Non-pigmented ciliary epithelial cell (primary cell): ENCODE data around the gene EAPP.
"Not testable (repeated sequence)": the region's sequence is repeated elsewhere in the genome, so short reads cannot be mapped to it uniquely, and the experiment has no call there.

Experiments used
- DNase-seq: peaks from one replicate; pipeline ENCODE4 v3.0.0-alpha.2; 2010; ENCODE audit warnings: low read depth

Gene EAPP

DNA sequence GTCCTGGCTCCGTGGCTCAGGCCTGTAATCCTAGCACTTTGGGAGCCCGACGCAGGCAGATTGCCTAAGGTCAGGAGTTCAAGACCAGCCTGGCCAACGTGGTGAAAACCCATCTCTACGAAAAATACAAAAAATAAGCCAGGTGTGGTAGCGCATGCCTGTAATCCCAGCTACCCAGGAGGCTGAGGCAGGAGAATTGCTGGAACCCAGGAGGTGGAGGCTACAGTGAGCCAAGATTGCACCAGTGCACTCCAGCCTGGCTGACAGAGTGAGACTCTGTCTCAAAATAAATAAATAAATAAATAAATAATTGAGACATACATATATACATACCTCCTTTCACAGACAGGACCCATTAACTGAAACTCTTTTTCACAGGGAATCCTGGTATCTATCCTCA lies 1.4 kb downstream of the EAPP start:
- not testable (repeated sequence) for DNase-seq

DNA sequence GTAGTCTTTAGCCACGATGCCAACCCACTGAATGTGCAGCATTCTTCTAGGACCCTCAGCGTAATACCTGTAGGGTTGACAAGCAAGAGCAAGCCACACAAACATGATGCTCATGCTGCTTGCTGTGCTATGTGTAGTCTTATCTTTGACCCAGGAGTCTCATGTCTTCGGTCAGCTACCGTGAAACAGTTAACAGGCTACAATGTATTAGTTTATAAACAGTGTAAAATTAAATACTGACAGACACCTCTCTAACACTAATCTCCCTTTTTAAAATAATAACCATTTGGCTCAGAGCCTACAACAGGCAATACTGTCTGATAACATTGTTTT lies 1.9 kb downstream of the EAPP start:
- DNase-seq: no peak

GRCh38 chr14:34536951-34537676 lies 2.4 kb downstream of the EAPP start:
- DNase-seq: peak; percentile 84

GRCh38 chr14:34527591-34527990 lies 11.9 kb downstream of the EAPP start:
- DNase-seq: no peak

DNA sequence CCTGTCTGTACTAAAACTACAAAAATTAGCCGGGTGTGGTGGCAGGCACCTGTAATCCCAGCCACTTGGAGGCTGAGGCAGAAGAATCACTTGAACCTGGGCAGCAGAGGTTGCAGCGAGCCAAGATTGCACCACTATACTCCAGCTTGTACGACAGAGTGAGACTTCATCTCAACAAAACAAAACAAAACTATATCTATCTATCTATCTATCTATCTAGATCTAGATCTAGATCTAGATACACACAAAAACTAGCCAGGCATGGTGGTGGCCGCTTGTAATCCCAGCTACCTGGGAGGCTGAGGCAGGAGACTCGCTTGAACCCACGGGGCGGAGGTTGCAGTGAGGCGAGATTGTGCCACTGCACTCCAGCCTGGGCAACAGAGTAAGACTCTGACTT lies 15.3 kb downstream of the EAPP start:
- not testable (repeated sequence) for DNase-seq

- DNase-seq: no peak
Observed at GRCh38 chr14:34522496-34522895, 17.0 kb downstream of the EAPP start.

- DNase-seq: not testable (repeated sequence)
Observed at GRCh38 chr14:34521071-34521470, 18.4 kb downstream of the EAPP start.

DNA sequence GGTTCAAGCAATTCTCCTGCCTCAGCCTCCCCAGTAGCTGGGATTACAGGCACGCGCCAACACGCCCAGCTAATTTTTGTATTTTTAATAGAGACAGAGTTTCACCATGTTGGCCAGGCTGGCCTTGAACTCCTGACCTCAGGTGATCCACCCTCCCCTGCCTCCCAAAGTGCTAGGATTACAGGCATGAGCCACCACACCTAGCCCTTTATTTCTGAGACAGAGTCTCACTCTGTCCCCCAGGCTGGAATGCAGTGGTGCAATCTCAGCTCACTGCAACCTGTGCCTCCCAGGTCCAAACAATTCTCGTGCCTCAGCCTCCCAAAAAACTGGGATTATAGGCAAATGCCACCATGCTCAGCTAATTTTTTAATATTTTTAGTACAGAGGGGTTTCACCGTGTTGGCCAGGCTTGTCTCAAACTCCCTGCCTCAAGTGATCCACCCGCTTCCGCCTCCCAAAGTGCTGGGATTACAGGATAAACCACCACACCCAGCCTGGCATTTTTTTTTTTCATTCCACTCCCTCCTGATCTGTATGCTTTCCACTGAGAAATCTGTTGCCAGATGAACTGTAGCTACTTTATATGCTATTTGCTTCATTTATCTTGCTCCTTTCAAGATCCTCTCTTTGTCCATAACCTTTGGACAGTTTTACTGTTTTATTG lies 19.1 kb downstream of the EAPP start:
- not testable (repeated sequence) for DNase-seq

GRCh38 chr14:34507884-34508283 lies 31.6 kb downstream of the EAPP start:
- DNase-seq: no peak

- no peak for DNase-seq
Observed at GRCh38 chr14:34507459-34507858, 32.0 kb downstream of the EAPP start.

GRCh38 chr14:34505124-34505491 lies 34.4 kb downstream of the EAPP start:
- DNase-seq: not testable (repeated sequence)

DNA sequence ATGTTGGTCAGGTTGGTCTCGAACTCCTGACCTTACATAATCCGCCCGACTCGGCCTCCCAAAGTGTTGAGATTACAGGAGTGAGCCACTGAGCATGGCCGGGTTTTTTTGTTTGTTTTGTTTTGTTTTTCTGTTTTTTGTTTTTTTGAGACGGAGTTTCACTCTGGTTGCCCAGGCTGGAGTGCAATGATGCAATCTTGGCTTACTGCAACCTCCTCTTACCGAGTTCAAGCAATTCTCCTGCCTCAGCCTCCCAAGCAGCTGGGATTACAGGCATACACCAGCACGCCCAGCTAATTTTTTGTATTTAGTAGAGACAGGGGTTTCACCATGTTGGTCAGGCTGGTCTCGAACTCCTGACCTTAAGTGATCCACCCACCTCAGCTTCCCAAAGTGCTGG lies 35.5 kb downstream of the EAPP start:
- not testable (repeated sequence) for DNase-seq

GRCh38 chr14:34502545-34503225 lies 36.8 kb downstream of the EAPP start:
- DNase-seq: no peak

GRCh38 chr14:34502001-34502400 lies 37.5 kb downstream of the EAPP start:
- no peak for DNase-seq

GRCh38 chr14:34501004-34501580 lies 38.4 kb downstream of the EAPP start:
- no peak for DNase-seq

DNA sequence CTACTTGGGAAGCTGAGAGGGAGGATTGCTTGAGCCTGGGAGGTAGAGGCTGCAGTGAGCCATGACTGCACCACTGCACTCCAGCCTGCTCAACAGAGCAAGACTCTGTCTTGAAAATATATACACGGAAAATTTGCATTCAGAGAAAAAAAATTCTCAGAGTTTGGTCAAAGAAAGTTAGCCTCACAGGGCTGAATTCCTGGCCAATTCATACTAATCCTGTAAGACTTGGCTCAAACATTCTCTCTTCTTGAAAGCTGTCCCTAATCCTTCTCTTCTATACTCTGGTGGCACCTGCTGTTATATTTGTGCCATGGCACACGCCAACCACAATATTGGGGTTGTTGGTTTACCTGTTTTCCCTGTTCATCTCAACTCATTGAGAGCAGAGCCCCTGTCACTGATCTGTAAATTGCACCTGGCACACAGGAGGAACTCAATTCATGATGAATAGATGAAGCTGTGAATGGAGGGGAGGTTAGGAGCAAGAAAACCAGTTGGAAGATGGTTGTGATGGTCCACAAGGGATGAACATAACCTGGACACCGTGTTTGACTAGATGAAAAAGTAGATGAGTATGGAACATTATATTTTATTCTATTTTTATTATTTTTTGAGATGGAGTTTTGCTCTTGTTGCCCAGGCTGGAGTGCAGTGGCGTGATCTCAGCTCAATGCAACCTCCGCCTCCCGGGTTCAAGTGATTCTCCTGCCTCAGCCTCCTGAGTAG lies 40.7 kb downstream of the EAPP start:
- DNase-seq: no peak

- peak; percentile 98 for DNase-seq
Observed at GRCh38 chr14:34496679-34497513, 42.6 kb downstream of the EAPP start.

DNA sequence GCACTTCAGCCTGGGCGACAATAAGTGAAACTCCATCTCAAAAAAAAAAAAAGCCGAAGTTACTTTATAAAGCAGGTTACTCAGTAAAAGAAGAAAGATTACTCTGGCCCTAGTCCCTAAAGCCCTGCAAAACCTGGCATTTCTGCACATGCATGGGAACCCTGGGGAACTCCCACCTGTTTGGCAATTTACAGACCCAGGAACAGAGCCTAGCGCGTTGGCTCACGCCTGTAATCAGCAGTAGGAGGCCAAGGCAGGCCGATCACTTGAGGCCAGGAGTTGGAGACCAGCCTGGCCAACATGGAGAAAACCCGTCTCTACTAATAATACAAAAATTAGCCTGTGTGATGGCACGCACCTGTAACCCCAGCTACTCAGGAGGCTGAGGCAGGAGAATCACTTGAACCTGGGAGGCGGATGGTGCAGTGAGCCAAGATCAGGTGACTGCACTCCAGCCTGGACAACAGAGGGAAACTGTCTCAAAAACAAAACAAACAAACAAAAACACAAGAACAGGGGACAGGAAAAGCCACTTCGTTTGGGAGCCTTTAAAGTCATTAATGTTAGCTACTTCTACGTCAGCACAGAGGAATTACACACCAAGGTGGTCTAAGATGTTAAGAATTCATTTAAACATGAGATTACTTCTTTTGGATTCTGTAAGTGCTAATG lies 43.4 kb downstream of the EAPP start:
- no peak for DNase-seq

DNA sequence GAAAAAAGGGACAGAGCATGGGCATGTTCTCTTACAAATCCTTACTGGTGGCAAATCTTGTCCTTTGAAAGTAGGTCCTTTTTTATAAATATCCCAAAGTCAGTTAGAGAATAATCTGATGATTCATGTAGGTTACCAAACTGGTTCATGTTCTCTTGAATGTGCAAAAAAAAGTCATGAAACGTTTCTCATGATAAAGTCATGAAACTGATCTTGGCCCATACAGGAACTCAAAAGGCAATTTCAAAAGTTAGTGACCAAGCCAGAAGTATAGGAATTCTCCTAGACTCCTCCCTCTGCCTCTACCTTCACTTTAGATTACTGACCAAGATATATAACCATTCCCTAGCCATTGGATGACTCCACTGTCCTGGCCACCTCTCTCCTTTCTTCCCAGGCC lies 50.2 kb downstream of the EAPP start:
- no peak for DNase-seq

DNA sequence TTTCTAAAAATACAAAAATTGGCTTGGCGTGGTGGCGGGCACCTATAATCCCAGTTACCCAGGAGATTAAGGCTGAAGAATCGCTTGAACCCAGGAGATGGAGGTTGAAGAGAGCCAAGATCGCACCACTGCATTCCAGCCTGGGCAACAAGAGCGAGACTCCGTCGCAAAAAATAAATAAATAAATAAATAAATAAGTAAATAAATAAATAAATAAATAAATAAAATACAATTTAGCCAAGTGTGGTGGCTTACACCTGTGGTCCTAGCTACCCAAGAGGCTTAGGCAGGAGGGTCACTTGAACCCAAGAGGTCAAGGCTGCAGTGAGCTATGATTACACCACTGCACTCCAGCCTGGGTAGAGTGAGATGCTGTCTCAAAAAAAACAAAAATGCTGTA lies 51.0 kb downstream of the EAPP start:
- no peak for DNase-seq

DNA sequence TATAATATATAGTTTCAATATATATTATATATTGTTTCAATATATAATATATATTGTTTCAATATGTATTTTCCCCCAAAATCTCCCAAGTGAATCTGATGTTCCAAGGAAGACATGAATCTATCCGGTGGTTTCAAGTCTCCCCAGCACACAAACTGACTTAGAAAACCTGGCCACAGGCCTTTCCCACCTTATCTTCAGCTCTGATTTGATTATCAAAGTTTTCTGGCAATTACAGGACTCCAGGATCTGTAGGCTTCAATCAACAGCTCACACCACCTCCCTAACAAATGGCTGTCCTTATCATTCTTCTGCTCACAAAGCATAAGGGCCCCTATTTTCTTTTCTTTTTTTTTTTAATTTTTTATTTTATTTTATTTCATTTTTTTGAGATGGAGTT lies 54.8 kb downstream of the EAPP start:
- DNase-seq: no peak
